Testis (tissue), 3 donors: ENCODE results near the gene TF. TPM values are rescaled to one million over a fixed set of nuclear protein-coding genes. Genes with fewer than 3 reads are reported as not detected.

Experiments used
- DNase-seq: peaks from one replicate; pipeline ENCODE4 v3.0.0-alpha.2; 2019
- H3K27ac ChIP-seq, 2 donors: fragments of 200-600 bp; sonication (generic); one replicate each; pipeline ENCODE4 v1.5.1; 2019
- H3K27me3 ChIP-seq: fragments of 200-600 bp; sonication (generic); one replicate; pipeline ENCODE4 v1.5.1; 2019
- H3K36me3 ChIP-seq: fragments of 200-600 bp; sonication (generic); one replicate; pipeline ENCODE4 v1.5.1; 2017; ENCODE audit warnings: low read depth; ENCODE audit errors: missing control alignments
- H3K4me1 ChIP-seq: fragments of 200-600 bp; sonication (generic); one replicate; pipeline ENCODE4 v1.5.1; 2019
- H3K4me3 ChIP-seq, 2 donors: fragments of 200-600 bp; sonication (generic); one replicate each; pipeline ENCODE4 v1.5.1; 2017 to 2019
- H3K9me3 ChIP-seq: fragments of 200-600 bp; sonication (generic); one replicate; pipeline ENCODE4 v1.5.1; 2017
- POLR2A ChIP-seq: fragments of 450-650 bp; IDR thresholded peaks from one replicate; pipeline ENCODE4 v1.6.1; 2017; ENCODE audit warnings: antibody characterized with exemption, mild to moderate bottlenecking, moderate library complexity
- WGBS, 2 donors: methylation state at CpG; one replicate each; pipeline ENCODE4 v1.1.5; 2018; 5-methylcytosine and 5-hydroxymethylcytosine counted together
- intact Hi-C: fragments of 100-400 bp; cut with DNase I; formaldehyde crosslinking; loops from one replicate; pipeline ENCODE4 v1.15.1; 2023; ENCODE audit warnings: low total_unique reads
- polyA plus RNA-seq: library from polyadenylated mRNA; stranded (reverse); fragments of 350-450 nt; fragmentation: Illumina TruSeq; extraction: RNeasy Lipid Tissue Mini Kit (QIAGEN cat#74804); gene quantifications from one replicate; pipeline ENCODE4 v1.2.3, GENCODE V29; 2014; ENCODE audit warnings: low read depth, low replicate concordance; ENCODE audit not compliant: insufficient read depth
- total RNA-seq, 2 donors: library from RNA; depleted of rRNA; stranded (reverse); fragments of >200 nt; gene quantifications; one replicate each; pipeline ENCODE4 v1.2.3, GENCODE V29; 2016
- TF ChIP-seq, protein P1 (sequence below), 3 experiments: fragments of 450-650 bp in 2 of 3; fragments of 200-600 bp in 1 of 3; sonication (generic) in 1 of 3; IDR thresholded peaks; one replicate each; pipeline ENCODE4 v1.5.1; 2016 to 2019; ENCODE audit warnings: antibody characterized with exemption in 3 of 3, mild to moderate bottlenecking in 2 of 3, moderate library complexity in 1 of 3

The TF gene
- total and polyA plus RNA-seq, 3 donors from 2014 or later, result 53.1 to 165 (median 60.2) TPM

DNA sequence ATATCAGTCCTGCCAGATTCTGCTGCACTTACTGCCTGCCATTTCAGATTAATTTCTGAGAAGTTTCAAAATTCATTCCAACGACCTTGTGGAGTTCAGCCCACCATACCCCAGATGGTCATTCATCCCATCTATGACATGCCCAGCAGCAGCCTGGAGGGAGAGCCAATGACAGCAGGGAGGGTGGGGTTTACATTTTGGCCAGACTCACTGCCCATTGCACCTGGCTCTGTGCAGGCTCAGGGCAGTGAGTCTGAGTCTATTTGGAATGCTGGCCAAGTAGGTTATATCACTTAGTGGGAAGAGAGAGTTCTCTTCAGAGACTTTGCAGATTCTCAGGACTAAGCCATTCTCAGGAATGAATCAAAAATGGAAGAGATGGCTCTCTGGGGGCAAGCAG, 80.9 kb downstream of the TF start:
- no peaks in the 10 kb centered on the region for H3K36me3 ChIP-seq
- H3K4me3 ChIP-seq, result no peak overlapping the region
- no peak for DNase-seq
- intact Hi-C loops, result no loop called here
- 38 to 44% methylated on average over 1 of the region's 1 CpG for WGBS, 2 donors
- no peaks in the 10 kb centered on the region for H3K4me1 ChIP-seq
- H3K27me3 ChIP-seq, result no peaks in the 10 kb centered on the region
- no peaks in the 10 kb centered on the region for H3K9me3 ChIP-seq
- no peak overlapping the region for H3K27ac ChIP-seq
- no peak for TF ChIP-seq POLR2A
- TF ChIP-seq, protein P1, sequence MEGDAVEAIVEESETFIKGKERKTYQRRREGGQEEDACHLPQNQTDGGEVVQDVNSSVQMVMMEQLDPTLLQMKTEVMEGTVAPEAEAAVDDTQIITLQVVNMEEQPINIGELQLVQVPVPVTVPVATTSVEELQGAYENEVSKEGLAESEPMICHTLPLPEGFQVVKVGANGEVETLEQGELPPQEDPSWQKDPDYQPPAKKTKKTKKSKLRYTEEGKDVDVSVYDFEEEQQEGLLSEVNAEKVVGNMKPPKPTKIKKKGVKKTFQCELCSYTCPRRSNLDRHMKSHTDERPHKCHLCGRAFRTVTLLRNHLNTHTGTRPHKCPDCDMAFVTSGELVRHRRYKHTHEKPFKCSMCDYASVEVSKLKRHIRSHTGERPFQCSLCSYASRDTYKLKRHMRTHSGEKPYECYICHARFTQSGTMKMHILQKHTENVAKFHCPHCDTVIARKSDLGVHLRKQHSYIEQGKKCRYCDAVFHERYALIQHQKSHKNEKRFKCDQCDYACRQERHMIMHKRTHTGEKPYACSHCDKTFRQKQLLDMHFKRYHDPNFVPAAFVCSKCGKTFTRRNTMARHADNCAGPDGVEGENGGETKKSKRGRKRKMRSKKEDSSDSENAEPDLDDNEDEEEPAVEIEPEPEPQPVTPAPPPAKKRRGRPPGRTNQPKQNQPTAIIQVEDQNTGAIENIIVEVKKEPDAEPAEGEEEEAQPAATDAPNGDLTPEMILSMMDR (IDR thresholded peaks at IDR 0.05), result no peak

DNA sequence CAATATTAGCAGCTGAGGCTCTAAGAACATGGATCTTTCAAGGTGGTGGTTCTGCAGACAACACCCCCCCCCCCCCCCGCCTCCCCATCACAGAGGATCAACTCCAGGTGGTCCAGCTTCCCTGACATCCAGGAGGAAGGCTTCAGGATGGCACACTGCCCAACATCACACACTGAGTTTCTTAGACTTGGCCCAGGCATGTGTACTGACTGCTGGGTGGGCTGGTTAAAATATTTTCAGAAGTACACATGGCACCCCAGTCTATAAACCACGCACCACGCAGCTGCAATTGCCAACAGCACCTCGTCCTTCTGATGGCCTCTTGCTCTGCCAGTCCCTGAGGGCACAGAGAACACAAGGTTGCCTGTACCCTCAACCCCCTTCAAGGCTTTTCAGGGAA, 81.5 kb downstream of the TF start:
- Histone ChIP-seq H3K4me3 (no peak overlapping the region), H3K27me3 (no peaks in the 10 kb centered on the region), H3K4me1 (no peaks in the 10 kb centered on the region), H3K27ac (no peak overlapping the region), H3K36me3 (no peaks in the 10 kb centered on the region), H3K9me3 (no peaks in the 10 kb centered on the region)
- TF ChIP-seq, protein P1 (IDR thresholded peaks at IDR 0.05), result no peak
- TF ChIP-seq POLR2A, result no peak
- DNase-seq, result no peak
- intact Hi-C loops, result no loop called here
- WGBS, 2 donors, result 82 to 85% methylated on average over 3 to 4 of the region's 4 CpGs

DNA sequence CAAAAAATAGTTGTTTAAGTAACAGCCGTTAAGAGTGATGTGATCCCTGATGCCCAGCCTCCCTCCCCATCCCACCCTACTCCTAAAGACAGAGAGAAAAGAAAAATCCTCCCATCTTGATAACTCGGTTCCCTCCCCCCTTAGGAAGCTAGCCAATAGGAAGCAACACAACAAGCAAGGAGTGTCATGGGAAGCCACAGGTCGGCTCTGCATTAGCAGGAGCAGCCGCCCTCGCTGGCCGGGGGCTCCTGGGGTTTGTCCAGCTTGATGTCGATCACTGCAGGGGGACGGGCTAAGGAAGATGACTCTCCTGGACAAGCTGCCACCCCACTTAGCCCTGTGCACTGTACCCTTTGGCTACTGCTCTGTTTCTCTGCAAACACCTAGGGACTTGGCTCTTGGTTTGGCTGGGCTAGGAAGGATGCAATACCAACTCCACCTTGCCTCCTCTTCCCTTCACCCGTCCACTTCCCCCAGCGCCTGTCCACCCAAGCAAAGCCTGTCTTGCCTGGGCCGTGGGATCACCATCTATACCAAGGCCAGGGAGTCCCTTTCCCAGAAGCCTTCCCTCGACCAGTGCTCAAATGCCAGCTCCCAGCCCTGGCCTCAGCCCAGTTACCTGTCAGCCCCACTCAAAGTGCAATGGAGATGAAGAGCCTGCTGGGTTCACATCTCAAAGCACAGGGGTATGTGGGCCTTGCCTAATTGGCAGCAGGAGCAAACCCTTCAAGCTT, 82.5 kb downstream of the TF start:
- intact Hi-C loops, result no loop called here

DNA sequence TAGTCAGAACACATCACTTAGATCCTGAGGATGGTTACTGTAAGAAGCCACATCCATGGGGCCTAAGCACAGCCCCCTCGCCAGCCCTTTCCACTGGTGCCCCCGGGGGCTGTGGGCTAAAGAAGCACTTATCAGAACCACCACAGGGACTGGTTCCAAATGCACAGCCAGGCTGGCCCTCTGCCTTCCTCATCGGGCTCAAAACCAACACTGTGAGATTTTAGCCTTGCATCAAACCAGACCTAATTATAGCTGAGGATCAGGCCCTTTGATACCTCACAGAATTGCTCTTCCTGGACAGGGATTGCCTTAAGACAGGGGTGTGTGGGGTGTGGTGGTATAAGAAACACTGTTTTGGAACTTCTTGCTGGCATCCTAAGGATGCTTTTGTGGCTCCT, 83.1 kb downstream of the TF start:
- intact Hi-C loops, result no loop called here

More for the DNA sequence above, 82.5 kb downstream of the TF start:
- DNase-seq, result no peak
- 78 to 85% methylated on average over 12 of the region's 12 CpGs for WGBS, 2 donors
- no peaks in the 10 kb centered on the region for H3K9me3 ChIP-seq
- H3K4me1 ChIP-seq, result no peaks in the 10 kb centered on the region
- no peaks in the 10 kb centered on the region for H3K36me3 ChIP-seq
- no peak overlapping the region for H3K4me3 ChIP-seq
- no peak overlapping the region for H3K27ac ChIP-seq
- TF ChIP-seq, protein P1 (IDR thresholded peaks at IDR 0.05), result no peak
- no peak for TF ChIP-seq POLR2A
- H3K27me3 ChIP-seq, result no peaks in the 10 kb centered on the region

More for the DNA sequence above, 83.1 kb downstream of the TF start:
- WGBS, 2 donors, result 76 to 100% methylated on average over 2 to 3 of the region's 3 CpGs
- Histone ChIP-seq H3K9me3 (no peaks in the 10 kb centered on the region), H3K36me3 (no peaks in the 10 kb centered on the region), H3K27me3 (no peaks in the 10 kb centered on the region), H3K4me1 (no peaks in the 10 kb centered on the region), H3K27ac (no peak overlapping the region), H3K4me3 (no peak overlapping the region)
- TF ChIP-seq POLR2A, result no peak
- TF ChIP-seq, protein P1 (IDR thresholded peaks at IDR 0.05), result no peak
- no peak for DNase-seq
